ENCODE results near the gene CTNNA3.
"Not testable (repeated sequence)": the region's sequence is repeated elsewhere in the genome, so short reads cannot be mapped to it uniquely, and the experiment has no call there.

Gene CTNNA3

DNA sequence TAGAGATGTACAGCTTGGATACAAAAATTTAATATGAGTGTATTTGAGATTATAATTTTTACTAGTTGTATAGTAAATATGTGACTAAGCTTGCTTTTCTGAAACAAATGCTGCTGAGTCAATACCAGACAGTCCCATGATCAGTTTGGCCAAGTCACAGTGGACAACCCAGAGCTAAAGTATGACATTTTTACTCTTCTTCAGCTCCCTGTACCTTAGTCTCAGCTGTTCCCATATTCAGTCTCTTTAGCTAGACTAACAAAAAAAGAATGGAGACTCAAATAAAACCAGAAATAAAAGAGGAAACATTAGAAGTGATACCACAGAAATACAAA is 189.3 kb downstream of the CTNNA3 start:
- DNase-seq (ENCODE audit: low read depth in 2 of 2) = no peak

DNA sequence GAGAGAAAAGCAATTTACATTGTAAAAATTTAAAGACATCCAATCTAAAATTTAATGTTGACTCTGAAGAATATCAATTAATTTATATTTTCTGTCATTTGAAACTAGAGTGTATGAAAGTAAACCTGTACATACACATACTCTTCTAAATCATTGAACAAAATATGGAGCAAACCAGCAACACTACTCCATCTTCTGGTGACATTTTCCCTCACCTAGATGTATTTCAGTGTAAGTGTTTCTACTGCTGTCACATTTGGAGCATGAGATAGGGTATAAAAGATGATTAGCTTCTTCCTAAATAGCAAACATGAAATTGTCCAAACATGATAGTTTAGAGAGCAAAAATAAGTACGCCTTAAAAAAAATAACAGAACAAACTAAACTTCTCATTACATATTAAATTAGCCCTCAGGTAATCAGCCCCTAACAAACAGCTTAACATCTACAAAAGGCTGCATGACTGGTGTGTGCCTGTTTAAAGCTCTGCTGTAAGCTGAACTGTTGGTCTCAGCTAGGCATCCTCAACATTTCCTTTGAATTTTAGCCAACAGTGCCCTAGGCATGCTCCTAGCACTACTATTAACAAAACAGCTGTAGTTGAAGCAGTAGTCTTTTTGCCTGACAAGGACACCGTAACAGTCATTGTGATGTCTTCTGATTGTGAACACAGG is 189.8 kb downstream of the CTNNA3 start:
- no peak for DNase-seq (ENCODE audit: low read depth in 2 of 2)

DNA sequence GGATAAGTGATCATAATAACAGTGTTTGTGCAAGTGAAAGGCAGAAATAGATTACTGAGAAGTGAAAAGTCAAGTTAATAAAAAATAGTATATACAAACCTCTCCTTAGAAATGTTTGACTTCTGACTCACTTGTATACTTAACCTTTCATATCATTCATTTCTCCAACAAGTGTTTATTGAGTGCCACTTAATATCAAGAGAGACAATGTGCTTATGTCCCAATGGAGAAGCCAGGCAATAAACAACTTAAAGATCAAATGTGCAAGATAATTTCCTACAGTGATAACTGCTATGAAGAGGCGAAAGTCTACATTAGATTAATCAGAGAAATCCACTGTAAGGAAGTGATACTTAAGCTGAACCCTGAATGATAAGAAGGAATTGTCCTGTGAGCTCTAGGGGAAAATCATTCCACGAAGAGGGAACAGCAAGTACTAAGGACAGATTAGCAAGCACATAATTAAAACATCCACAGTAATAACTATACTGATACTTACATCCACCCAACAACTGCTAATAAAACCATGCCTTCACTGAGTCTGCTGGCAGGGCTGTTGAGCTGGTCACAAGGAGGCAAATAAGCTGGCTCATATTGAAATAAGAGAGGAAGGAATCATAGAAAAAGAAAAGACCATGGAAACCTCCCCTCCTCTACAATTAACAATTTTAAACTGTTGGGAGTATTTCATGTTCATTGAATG is 203.5 kb downstream of the CTNNA3 start:
- no peak for DNase-seq (ENCODE audit: low read depth in 2 of 2)

DNA sequence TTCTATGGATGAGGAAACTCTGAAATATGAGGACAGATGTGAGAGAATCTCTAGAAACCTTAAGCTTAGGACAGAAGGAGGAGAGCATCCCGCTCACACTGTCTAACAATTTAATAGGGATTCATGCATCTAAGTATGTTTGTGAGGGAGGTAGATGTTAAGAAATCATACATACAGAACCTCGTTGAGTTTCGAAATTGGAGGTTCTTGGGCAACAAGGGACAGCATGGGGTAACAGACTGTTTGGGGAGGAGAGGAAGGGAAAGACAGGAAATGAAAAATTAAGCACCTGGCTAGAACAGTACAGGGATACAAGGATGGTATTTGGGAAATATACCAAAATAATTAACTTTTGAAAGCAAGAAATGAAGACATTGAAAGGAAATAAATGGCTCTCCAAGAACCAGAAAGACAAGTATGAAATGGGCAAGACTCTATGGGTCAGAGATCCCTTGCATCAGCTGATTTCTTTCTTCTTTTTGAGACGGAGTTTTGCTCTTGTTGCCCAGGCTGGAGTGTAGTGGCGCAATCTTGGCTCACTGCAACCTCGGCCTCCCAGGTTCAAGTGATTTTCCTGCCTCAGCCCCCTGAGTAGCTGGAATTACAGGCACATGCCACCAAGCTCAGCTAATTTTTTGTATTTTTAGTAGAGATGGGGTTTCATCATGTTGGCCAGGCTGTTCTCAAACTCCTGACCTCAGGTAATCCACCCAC is 207.9 kb downstream of the CTNNA3 start:
- no peak for DNase-seq (ENCODE audit: low read depth in 2 of 2)

DNA sequence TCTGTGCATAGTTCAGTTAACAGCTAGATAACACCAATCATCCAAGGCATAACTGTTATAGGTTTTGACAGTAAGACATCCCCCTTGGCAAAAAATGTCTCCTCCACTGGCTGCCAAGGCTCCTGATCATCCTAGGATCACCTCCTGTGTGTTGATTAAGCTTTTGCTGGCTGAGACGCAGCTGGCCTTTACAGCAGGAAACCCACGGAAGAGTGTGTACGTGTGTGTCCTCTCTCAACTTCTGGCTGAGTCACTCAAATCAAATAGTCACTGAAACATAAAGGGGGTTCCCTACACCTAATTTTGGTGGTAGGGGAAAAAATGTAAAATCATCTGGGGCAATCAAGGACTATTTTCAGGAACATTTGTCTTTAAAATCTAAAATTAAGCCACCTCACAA is 208.8 kb downstream of the CTNNA3 start:
- no peak for DNase-seq (ENCODE audit: low read depth in 2 of 2)

DNA sequence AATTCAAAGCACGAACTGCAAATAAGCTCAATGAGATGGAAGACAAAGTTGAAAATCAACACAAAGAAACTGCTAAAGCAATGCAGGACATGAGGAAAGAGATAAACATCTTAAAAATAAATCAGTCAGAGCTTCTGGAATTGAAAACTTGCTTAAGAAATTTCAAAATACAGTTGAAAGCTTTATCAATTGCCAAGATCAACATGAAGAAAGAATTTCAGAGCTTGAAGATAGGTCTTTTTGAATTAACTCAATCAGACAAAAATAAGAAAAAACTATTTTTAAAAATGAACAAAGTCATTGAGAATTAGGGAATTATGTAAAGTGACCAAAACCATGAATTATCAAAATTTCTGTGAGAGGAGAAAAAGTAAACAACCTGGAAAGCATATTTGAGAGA is 218.1 kb downstream of the CTNNA3 start:
- DNase-seq (ENCODE audit: low read depth in 2 of 2) = no peak

DNA sequence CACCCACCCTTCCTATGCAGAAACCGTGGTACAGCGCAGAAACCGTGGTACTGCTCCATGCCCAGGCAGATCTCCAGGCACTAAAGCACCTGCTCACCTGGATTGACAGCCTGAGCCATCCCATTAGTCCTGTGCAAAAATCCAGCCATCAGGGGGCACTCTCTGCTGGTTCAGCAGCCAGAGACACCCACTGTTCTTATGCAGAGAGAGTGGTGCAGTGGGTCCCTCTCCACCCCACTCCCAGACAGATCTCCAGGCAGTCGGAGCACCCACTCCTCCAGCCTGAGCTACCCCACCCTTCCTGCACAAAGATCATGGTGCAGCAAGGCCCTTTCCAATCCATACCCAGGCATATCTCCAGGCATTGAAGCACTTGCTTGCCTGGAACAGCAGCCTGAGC is 219.8 kb downstream of the CTNNA3 start:
- DNase-seq (ENCODE audit: low read depth in 2 of 2) = no peak

DNA sequence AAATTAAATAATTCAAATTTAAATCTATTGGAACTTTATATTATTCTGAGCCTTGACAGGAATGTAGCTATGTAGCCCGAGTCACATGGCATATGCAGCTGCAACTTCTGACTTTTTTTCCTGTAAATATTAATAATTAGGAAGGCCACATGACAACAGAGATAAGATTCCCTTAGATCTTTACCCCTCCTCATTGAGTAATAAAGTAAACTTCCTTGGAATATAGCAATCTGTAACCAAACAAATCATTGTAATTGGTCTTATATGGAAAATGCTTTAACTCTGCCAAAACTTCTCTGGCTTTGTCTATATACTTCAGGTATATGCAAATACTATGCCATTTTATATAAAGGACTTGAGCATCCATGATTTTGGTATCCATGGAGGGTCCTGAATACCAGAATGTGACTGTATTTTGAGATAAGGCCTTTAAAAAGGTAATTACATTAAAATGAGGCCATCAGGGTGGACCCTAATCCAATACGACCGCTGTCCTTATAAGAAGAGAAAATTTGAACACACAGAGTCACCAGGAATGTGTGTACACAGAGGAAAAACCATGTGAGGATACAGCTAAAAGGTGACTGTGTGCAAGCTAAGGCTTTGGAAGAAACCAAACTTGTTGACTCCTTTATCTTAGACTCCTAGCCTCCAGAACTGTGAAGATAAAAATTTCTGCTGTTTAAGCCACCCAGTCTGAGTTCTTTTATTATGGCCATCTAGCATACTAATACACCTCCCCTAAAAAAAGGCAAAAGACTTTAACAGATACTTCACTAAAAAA is 222.0 kb downstream of the CTNNA3 start:
- no peak for DNase-seq (ENCODE audit: low read depth in 2 of 2)

DNA sequence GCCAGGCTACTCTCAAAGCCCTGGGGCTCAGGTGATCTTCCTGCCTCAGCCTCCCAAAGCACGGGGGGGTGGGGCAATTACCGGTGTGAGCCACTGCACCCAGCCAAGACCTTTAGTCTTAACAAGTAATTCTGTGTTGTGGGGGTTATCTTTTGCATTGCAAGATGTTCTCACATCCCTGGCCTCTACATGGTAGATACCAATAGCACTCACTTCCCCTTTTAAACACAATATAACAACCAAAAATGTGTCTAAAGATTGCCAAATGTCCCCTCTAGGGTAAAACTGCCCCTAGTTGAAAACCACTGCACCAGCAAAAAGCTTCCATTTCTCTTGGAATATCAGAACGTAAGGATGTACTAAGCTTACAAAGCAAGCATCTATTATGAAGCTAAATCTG is 225.0 kb downstream of the CTNNA3 start:
- DNase-seq (ENCODE audit: low read depth in 2 of 2) = no peak

DNA sequence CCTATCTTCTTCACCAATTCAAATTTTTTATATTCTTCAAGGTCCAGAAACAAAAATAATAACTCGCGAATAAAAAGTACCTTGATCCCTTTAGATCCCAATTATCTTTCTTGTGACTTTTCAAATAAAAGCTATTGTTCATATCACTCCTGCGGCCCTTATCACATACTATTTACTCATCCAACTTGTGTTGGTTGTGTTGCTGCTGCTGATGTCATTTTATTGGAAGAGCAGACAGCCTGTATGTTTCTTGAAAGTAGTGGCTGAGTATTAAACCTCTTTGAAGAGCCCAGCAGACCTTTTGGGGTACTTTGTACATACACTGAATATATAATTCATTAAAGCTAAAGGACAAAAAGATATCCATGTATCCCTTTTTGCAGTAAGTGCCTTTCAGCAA is 231.7 kb downstream of the CTNNA3 start:
- DNase-seq (ENCODE audit: low read depth in 2 of 2) = no peak

DNA sequence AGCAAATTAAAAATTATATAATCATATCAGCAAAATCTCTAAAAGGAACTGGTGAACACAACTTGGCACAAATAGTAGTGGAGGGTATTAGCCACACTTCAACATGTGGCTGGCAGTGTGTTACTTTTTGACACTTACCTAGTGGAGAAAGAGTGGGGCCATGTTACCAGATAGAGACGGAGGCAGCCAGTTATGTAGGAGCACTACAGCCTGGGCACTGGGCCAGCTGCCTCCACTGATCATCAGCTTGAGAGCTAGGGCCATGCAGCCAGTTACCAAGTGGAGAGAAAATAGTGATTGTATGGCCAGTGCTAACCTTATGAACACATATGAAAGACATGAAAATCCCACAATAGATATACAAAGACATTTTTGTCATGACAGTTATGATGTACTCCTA is 243.1 kb downstream of the CTNNA3 start:
- DNase-seq (ENCODE audit: low read depth in 2 of 2) = no peak

DNA sequence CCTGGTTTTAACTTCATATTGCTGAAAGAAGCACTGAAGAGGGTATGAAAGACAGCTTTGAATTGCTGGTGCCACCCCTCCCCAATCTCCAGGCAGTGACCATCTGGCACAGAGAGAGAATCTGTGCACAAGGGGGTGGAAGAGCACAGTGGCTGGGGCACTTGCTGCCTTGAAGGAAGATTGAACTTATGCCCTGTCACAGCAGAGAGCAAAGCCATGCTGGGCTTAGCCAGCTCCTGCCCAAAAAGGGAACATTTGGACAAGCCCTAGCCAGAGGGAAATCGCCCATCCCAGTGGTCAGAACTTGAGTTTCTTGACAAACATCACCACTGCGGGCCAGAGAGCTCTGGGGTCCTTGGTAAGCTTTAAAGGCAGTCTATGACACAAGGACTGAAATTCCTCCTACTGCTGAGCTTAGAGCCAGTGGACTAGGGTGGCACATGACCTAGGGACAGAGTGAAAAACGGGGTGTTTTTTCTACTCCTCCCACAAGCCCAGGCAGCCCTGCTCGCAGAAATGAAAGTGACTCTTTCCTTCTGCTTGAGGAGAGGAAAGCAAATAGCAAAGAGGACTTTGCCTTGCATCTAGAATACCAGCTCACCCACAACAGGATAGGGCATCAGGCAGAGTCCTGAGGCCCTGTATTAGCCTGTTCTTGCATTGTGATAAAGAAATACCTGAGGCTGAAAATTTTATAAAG is 257.2 kb downstream of the CTNNA3 start:
- no peak for DNase-seq (ENCODE audit: low read depth in 2 of 2)

DNA sequence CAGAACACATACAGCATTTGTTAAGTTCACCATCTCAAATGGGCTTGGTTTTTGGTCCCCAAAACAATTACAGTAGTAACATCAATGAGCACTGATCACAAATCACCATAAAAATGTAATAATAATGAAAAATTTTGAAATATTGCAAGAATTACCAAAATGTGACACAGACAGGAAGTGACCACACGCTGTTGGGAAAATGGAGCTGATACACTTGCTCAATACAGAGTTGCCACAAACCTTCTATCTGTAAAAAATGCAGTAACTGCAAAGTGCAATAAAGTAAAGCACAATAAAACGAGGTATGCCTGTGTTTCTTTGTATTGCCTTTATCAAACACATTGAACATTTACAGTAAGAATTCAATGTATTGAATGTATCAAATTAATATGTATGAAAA is 262.7 kb downstream of the CTNNA3 start:
- no peak for DNase-seq (ENCODE audit: low read depth in 2 of 2)

DNA sequence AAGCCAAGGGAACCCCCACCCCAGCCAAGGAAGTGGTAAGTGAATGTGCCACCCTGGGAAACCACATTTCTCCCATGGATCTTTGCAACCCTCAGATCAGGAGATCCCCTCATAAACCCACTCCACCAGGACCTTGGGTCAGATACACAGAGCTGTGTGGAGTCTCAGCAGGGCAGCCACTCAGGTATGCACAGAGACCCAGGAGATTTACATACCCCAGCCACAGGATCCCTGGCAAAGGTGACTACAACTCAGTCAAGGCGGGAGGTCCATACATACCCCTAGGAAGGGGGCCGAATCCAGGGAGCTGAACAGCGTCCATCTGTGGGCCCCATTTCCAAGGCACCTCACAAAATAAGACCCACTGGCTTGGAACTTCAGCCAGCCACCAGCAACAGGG is 293.4 kb downstream of the CTNNA3 start:
- DNase-seq (ENCODE audit: low read depth in 2 of 2) = no peak

DNA sequence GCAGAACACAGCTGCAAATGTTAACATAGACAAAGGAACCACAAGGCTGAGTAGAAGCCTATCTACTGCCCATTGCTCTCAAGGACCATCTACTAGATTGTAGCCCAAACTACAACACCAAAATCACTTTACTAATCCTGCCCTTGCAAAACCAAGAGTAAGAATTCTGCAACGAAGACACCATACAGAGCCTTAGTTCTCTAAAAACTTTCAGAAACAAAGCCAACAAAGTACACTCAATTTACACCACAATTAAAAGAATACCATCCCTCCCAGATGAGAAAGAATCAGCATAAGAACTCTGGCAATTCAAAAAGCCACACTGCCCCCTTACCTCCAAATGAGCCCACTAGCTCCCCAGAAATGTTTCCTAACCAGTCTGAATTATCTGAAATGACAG is 294.3 kb downstream of the CTNNA3 start:
- no peak for DNase-seq (ENCODE audit: low read depth in 2 of 2)

DNA sequence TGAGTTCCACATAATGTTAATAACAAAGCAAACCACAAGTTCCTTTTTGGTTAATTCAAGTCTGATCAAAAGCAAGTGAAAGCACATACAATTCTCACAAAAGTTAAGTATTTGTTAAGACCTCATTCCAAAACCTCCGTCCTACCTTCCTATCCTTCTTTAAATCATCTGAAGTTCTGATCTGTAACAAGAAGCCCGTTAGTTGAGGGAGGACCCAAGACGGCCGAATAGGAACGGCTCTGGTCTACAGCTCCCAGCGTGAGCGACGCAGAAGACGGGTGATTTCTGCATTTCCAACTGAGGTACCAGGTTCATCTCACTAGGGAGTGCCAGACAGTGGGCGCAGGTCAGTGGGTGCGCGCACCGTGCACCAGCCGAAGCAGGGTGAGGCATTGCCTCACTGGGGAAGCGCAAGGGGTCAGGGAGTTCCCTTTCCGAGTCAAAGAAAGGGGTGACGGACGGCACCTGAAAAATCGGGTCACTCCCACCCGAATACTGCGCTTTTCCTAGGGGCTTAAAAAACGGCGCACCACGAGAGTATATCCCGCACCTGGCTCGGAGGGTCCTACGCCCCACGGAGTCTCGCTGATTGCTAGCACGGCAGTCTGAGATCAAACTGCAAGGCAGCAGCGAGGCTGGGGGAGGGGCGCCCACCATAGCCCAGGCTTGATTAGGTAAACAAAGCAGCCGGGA is 309.0 kb downstream of the CTNNA3 start:
- DNase-seq (ENCODE audit: low read depth in 2 of 2) = not testable (repeated sequence)

DNA sequence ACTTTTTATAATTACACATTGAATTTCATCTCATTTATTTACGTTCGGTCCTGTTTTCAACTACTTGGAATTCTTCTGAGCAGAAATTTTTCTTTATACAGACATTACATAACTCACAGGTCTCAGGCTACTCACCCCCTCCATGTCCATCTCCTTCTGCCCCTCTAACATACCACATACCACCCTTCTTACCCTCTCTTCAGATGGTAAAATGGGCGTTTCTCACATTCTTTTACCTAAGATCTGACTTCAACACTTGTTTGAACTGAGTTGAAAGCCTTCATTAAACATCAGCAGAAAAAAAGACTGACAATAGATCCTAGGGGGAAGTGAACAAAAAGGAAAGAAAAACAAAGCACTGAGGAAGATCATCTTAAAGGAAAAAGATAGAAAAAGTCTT is 309.7 kb downstream of the CTNNA3 start:
- DNase-seq (ENCODE audit: low read depth in 2 of 2) = no peak

DNA sequence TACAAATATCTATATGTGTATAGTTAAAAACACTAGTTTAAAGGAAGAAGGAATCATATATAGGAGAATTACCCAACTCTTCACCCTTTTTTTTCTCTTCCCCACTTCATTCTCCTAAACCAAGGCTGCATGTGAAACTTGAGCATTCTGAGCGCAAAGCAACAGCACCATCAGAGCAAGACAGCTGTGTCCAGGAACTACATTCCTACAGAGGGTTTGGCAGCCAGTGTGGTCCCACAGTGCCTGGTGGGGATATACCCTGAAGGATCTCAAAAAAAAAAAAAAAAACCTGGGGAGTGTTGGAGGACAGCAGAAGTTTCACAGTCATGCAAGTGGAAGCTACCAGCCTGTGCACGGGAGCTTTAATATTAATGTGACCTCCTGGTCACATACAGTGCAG is 310.4 kb downstream of the CTNNA3 start:
- DNase-seq (ENCODE audit: low read depth in 2 of 2) = no peak

DNA sequence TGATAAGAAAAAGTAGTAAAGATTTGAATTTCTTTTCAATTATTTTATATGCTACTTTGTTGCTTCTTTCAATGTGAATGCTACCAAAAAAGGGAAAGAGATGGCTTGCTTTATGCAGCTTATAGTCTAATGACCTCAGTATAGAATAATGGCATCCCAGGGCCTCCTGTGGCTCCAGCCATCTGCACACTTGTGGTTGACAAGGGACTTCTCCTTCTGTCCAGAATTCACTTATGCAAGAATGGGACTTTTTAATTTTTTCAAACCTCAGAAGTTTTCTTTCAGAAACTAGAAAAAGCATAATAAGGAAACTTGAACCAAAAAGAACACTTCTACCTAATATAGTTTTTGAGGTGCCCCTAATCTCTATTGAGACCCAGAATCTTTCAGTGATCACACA is 310.9 kb downstream of the CTNNA3 start:
- DNase-seq (ENCODE audit: low read depth in 2 of 2) = no peak

DNA sequence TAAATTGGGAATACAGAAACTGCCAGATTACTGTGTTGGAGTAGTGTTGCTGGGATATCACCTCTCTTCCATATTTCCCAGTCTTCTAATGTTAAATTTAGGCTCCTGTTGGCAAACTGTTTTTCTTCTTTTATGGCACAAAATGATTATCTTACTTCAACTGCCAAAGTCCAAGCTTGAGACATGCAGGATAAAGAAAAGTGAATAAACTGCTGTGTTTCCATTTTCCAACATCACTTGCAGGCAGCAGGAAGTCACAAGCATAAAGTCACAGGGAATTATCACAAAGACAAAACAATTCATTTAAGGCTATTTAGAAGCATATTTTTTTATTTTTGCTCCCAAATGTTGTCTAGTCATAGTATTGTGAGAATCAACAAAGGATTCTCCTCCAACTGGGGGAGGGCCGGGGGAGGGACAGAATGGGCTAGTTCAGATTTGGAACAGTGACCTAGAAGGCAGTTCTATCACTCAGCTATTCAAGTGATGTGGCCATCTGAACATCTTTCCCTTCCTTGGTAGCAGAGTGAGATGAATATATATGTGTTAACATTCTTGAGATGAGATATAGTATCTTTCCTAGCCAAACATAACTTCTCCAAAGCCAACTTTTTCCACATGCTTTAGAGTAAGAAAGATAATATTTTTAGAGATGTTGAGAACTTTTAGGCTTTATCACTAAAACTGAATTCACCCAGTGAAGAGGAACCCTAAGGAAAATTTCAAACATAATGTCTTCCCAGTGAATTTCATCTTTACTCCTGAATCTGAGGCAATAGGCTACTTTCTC is 364.7 kb downstream of the CTNNA3 start:
- DNase-seq (ENCODE audit: low read depth in 2 of 2) = no peak
